Bronchial epithelial cell (primary cell): Measurements from ENCODE around the gene FRMD5. TPM values are rescaled to one million over a fixed set of nuclear protein-coding genes. Genes with fewer than 3 reads are reported as not detected.
A peak's percentile ranks its signal among the peaks of the same experiment; 100 is the strongest.

Source experiments
- DNase-seq: peaks from one replicate; pipeline ENCODE4 v3.0.0-alpha.2; 2010; ENCODE audit warnings: low read depth
- FAIRE-seq: peaks from 2 replicates; lab custom pipeline; 2011; peaks lifted over from hg19 to GRCh38; lab: Jason Lieb, UNC
- H3K27me3 ChIP-seq: 2 replicates; pipeline ENCODE4 v1.5.1; 2011; ENCODE audit warnings: low read length; ENCODE audit not compliant: control insufficient read depth, insufficient read depth
- H3K36me3 ChIP-seq: 2 replicates; pipeline ENCODE4 v1.5.1; 2011; ENCODE audit warnings: low read length; ENCODE audit not compliant: control insufficient read depth, insufficient read depth
- H3K4me3 ChIP-seq: 2 replicates; pipeline ENCODE4 v1.5.1; 2011; ENCODE audit warnings: mild to moderate bottlenecking, low read depth, low read length, control low read depth
- total RNA-seq: library from RNA; depleted of rRNA; stranded (reverse); fragments of >200 nt; gene quantifications from 2 replicates; pipeline ENCODE4 v1.2.1, GENCODE V29; 2014
- TF ChIP-seq, protein P1 (sequence below): IDR thresholded peaks from 2 replicates; pipeline ENCODE4 v1.5.1; 2011; ENCODE audit warnings: mild to moderate bottlenecking, moderate library complexity, low read length, control low read depth, inconsistent platforms; ENCODE audit not compliant: insufficient read depth, severe bottlenecking

Gene FRMD5
- total RNA-seq, 1 donor from 2014 or later: 1.3 TPM

DNA sequence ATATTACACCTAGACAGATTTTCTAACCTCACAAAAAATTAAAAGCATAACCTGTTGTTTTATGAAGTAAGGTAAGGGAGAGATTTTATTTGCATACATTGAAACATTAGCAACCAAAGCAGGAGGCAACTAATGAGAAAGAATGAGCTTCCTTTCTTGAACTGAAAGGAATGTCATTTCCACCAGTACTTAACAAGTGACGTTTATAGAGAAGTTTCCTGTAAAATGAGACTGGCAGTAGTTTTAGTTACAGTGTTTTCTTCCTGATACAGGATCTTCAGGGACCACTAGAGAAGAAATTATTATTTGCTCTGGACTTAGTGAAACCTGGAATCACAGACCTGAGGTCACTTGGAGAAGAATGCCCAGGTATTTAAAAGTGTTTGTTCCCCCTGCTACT, 27.4 kb upstream of the FRMD5 start:
- DNase-seq: no peak
- H3K36me3 ChIP-seq: no peaks in the 10 kb centered on the region
- no peak overlapping the region for H3K4me3 ChIP-seq
- H3K27me3 ChIP-seq: no peaks in the 10 kb centered on the region
- TF ChIP-seq, protein P1, sequence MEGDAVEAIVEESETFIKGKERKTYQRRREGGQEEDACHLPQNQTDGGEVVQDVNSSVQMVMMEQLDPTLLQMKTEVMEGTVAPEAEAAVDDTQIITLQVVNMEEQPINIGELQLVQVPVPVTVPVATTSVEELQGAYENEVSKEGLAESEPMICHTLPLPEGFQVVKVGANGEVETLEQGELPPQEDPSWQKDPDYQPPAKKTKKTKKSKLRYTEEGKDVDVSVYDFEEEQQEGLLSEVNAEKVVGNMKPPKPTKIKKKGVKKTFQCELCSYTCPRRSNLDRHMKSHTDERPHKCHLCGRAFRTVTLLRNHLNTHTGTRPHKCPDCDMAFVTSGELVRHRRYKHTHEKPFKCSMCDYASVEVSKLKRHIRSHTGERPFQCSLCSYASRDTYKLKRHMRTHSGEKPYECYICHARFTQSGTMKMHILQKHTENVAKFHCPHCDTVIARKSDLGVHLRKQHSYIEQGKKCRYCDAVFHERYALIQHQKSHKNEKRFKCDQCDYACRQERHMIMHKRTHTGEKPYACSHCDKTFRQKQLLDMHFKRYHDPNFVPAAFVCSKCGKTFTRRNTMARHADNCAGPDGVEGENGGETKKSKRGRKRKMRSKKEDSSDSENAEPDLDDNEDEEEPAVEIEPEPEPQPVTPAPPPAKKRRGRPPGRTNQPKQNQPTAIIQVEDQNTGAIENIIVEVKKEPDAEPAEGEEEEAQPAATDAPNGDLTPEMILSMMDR: no peak
- FAIRE-seq: no peak

DNA sequence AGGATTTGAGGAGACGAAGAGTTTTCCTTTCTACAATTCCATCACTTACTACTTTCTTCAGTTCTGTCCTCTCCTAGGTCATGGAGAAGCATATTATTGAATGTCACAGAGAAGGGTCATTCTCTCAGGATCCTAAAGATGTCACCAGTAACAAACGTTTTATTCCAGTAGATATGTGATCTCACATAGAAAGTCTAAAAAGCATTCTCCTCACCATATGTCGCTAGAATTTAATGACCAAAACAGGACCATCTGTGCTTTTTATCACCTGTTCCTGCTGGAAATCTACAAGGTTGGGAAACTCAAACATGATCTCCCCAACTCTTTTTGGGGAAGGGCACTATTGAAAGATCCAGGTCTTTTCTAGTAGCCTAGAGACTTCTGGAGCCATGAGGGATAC, 24.0 kb upstream of the FRMD5 start:
- no peak for DNase-seq
- no peak overlapping the region for H3K4me3 ChIP-seq
- TF ChIP-seq, protein P1: no peak
- no peaks in the 10 kb centered on the region for H3K36me3 ChIP-seq
- no peaks in the 10 kb centered on the region for H3K27me3 ChIP-seq
- FAIRE-seq: no peak

DNA sequence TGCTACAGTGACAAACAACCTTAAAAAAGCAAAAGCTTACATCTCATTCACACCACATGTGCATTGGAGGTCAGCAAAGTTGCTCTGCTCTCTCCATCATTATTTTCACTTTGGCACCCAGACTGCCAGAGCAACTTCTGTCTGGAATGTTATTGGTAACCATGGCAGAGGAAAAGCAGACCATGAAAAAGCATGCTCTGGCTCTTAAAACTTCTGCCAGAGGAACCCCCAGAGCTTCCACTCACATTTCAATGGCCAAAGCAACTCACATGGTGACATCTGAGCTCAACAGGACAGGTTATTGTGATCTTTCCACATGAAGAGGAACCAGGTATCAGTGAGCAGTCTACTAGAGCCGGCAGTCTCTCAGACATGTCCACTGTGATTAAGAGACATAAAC, 21.9 kb upstream of the FRMD5 start:
- TF ChIP-seq, protein P1: no peak
- Histone ChIP-seq H3K27me3 (no peaks in the 10 kb centered on the region), H3K4me3 (no peak overlapping the region), H3K36me3 (no peaks in the 10 kb centered on the region)
- DNase-seq (no peak), FAIRE-seq (no peak)

DNA sequence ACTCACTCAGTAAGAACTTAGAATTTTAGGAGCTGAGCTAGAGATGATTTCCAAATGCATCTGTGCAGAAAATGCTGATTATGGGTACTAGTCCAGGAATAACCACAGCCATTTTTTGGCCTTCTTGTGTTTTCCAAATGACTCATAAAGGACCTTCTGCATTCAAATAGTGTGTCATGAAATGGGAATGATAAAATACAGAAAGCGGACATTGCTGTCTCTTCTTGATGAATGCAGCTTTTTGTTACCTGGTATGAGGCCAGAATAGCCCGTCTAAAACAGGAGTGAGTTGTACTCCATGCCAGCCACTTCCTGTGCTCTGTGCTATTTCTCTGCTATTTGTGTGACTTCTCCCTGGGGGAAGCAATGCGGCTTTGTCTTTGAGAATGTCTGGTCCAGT, 20.5 kb upstream of the FRMD5 start:
- no peak for FAIRE-seq

DNA sequence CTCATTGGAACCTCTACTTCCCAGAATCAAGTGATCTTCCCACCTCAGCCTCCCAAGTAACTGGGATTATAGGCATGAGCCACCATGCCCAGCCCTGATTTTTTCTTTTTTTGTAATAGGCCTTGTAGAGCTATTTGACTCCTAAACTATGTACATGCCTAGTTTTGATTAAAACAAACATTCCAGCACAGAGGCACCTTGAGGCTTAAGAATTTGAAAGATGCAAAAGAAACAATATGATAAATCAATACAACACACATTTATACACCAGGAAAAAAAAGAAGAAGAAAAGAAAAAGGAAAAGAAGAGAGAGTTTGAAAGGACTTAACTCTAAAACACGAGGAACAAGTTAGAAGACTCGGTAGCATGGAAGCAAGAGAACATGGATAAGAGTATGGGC, 13.9 kb upstream of the FRMD5 start:
- TF ChIP-seq, protein P1: no peak
- H3K27me3 ChIP-seq: no peaks in the 10 kb centered on the region
- FAIRE-seq (no peak), DNase-seq (no peak)
- no peak overlapping the region for H3K4me3 ChIP-seq
- H3K36me3 ChIP-seq: no peaks in the 10 kb centered on the region

More for the DNA sequence above, 20.5 kb upstream of the FRMD5 start:
- H3K4me3 ChIP-seq: no peak overlapping the region
- peak; percentile 90 for DNase-seq
- H3K36me3 ChIP-seq: no peaks in the 10 kb centered on the region
- no peaks in the 10 kb centered on the region for H3K27me3 ChIP-seq
- TF ChIP-seq, protein P1: no peak

DNA sequence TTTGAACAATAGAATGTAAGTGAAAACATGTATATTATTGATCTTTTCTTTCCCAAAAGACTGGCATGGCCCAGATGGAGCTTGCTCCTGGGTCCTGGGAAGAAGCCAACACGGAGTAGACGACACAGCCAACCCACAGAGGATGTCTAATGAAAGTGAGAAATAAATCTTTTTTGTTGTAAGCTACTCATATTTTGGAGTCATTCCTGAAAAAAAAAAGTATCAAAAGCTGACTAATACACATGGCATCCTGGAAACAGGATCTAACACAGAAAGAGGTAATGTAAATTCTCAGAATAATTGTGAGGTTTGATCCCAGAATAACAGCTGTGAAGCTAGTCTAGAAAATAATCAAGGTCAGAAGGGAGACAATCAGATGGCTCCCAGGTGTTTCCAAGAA, 12.6 kb upstream of the FRMD5 start:
- Histone ChIP-seq H3K27me3 (no peaks in the 10 kb centered on the region), H3K4me3 (no peak overlapping the region), H3K36me3 (no peaks in the 10 kb centered on the region)
- TF ChIP-seq, protein P1: no peak
- FAIRE-seq: no peak
- DNase-seq: peak; percentile 77
